Spleen (tissue), 7 donors: ENCODE data around the gene GNAO1.

Source experiments
- POLR2A ChIP-seq, 3 donors: fragments of 450-650 bp; IDR thresholded peaks; one replicate each; pipeline ENCODE4 v1.5.1; 2017; ENCODE audit warnings: antibody characterized with exemption in 3 of 3, mild to moderate bottlenecking in 1 of 3
- TF ChIP-seq, protein P1 (sequence below), 11 experiments: fragments of 200-600 bp in 7 of 11; fragments of 450-650 bp in 4 of 11; sonication (generic) in 4 of 11; IDR thresholded peaks in 8 of 11; conservative IDR thresholded peaks in 3 of 11; 1 replicate in 7 of 11; 2 replicates in 4 of 11; pipeline versions ENCODE4 v1.4.0 to v1.8.0; 2016 to 2021; ENCODE audit warnings: antibody characterized with exemption in 11 of 11, inconsistent platforms in 4 of 11, mild to moderate bottlenecking in 1 of 11
- donor health status: DM: no; HTN: no; CAD: no; lungs with moderate emphysema.
- donor health status: DM: no; HTN: no; CAD: no.
- donor health status: DM: no; HTN: no; CAD: no.

- no peak for TF ChIP-seq POLR2A (IDR thresholded peaks at IDR 0.05)
- TF ChIP-seq, protein P1, sequence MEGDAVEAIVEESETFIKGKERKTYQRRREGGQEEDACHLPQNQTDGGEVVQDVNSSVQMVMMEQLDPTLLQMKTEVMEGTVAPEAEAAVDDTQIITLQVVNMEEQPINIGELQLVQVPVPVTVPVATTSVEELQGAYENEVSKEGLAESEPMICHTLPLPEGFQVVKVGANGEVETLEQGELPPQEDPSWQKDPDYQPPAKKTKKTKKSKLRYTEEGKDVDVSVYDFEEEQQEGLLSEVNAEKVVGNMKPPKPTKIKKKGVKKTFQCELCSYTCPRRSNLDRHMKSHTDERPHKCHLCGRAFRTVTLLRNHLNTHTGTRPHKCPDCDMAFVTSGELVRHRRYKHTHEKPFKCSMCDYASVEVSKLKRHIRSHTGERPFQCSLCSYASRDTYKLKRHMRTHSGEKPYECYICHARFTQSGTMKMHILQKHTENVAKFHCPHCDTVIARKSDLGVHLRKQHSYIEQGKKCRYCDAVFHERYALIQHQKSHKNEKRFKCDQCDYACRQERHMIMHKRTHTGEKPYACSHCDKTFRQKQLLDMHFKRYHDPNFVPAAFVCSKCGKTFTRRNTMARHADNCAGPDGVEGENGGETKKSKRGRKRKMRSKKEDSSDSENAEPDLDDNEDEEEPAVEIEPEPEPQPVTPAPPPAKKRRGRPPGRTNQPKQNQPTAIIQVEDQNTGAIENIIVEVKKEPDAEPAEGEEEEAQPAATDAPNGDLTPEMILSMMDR (IDR thresholded peaks at IDR 0.05 in 8 of 11, conservative IDR thresholded peaks at IDR 0.05 in 3 of 11), result no peak
Measured at GRCh38 chr16:56327071-56327928, 136.0 kb downstream of the GNAO1 start.
